HG03175 (cell line): Measurements from ENCODE around the gene SYNE3.

Experiments
- ATAC-seq: cut with Tn5 transposase; IDR thresholded peaks from one replicate; pipeline ENCODE4 v1.9.1; 2021; ENCODE audit warnings: mild to moderate bottlenecking, moderate library complexity; ENCODE audit not compliant: unreplicated experiment

SYNE3 gene

DNA sequence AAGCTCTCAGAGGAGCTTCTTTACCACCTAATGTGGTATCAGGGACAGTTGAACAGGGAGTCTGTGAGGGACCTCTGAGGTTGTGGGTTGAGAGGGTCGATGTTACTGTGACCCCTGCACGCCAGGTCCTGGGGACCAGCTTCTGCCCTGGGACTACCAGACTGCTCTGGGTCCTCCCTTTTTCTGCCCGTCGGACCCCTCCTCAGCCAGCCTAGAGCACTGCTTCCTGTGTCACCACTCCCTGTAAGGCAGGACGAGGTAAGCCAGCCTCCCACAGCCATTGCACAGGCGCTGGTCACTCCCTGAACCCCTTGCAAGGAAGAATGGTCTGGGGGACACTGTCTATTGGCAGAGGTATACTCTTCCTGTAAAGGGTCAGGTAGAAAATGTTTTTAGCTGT lies 38.1 kb downstream of the SYNE3 start:
- no peak for ATAC-seq

- ATAC-seq: no peak
These were observed 38.8 kb downstream of the SYNE3 start for GRCh38 chr14:95477411-95478269.

DNA sequence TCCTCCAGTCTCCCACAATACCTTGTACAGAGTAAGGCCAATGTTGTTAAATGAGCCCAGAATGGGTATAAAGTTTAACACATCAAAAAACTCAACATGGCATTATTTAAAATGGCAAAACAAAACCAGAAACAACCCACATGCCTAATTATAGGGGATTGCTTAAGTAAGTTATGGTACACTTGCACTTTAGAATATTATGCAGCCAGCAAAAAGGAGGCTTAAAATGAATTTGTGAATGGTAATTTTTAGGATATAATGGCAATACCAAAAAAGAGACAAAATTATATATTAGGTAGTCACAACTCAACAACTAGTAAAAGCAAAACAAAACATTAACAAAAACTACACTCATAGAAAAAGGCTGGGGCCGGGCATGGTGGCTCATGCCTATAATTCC lies 39.7 kb downstream of the SYNE3 start:
- ATAC-seq: no peak

DNA sequence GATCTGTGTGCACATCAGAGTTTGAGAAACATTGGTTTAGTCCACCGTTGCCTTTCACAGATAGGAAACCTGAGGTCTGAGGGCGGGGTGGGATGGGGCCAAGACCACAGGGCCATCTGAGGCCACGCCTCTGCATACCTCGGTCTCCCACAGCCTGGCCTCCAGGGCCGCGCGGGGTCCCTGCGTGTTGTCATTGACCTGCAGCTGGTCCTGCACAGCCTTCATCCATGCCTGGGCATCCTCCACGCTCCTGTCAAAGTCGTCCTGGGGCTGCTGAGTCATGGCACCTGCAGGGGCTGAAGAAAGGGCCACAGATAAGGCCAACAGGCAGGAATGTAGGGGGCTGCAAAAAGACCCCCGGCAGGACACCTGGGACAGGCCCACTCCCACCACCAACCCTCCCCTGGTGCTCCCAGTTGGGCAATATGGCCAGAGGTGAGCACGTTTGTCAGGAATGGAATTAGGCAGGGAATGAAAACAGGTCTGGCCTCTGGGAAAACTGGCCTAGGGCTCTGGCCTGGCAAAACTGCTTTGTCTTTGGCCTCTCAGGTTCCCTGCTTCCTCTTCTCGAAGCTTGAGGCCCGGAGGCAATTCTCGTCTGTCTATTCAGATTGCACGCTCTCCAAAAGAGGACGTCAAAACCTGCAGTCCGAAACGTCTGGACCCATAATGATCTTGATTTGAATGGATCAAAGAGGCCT lies 40.8 kb downstream of the SYNE3 start:
- no peak for ATAC-seq

GRCh38 chr14:95474941-95475340 lies 41.5 kb downstream of the SYNE3 start:
- ATAC-seq: no peak

GRCh38 chr14:95474486-95474885 lies 42.0 kb downstream of the SYNE3 start:
- ATAC-seq: no peak

DNA sequence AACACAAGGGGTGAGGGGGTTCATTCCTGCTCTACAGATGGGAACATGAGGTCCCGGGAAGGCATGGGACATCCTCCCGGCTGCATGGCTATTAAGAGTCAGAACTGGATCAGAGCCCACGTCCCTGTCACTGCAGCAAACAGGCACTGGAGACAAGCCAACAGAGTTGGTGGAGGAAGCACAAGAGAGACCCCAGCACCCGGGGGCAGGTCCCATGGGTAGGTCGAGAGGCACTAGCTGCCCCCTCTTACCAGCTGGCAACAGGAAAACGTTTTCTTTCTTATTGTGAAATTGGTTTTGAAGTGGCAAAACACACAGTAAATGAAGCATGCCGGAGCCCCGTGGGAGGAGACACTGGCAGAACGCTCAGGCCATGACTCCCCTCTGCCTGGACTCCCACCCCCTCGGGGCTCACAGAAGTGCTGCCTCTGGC lies 43.6 kb downstream of the SYNE3 start:
- no peak for ATAC-seq

DNA sequence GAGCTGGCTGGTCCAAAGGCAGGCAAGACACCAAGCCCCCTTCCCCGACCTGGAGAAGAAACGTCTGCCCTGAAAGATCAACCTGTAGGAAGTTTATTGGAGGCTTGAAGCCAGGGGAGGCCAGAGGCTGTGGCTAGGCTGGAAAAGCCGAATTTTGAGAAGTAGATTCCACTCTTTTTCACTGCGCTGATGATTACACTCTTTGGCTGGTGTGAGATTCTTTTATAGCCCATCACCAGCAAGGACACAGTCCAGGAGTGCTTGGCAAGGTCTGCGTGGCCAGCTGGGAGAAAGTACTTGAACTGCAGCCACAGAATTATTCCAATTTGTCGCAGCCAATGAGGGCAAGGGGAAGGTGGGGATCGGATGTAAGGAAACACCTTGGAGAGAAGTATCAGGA lies 45.0 kb downstream of the SYNE3 start:
- ATAC-seq: no peak

DNA sequence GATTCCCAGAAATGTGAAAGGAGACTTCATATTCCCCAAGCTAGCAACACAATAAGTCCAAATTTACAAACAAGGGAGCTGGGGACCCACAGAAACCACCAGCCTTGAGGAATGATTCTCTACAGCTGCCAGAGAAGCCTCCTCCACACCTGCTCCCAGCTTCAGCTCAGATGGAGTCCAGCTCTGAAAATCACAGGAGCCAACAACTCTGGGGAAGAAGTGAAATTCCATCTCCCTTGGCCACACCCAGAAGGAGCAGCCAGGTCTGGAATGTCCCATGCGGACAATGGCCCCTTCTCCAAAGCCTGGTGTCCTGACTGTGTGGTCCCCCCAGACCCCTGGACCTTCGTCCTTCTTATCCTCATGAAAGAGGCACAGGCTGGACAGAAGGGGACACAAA lies 45.4 kb downstream of the SYNE3 start:
- no peak for ATAC-seq

- no peak for ATAC-seq
These were observed 47.3 kb downstream of the SYNE3 start for GRCh38 chr14:95469134-95469481.

DNA sequence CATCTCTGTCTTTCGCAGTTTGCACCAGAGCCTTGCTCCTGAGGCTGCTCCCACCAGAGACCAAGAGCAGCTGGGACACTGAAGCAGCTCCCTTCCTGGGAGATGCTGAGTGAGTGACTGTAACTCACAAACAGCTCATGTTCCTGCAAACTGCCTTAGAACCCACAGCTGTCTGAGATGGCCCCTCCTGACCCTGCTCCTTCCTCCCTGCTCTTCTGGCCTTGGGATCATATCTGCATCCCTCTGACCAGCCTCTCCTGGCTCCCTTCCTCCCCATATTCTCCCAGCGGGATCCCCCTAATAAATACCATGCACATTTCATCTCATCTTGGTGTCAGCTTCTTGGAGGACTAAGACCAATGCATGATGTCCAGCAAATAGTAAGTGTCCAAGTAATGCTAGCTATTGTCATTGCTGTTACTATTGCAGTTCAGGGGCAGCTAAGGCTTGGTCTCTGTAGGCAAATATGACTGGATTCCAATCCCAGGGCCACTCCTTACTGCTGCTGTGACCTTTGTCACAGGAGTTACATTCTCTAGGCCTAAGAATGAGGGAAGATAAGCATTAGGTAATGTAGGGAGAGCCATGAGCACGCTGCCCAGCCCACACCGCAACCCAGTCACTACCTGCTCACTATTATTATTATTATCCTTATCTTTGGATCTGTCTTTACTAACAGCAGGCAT lies 47.9 kb downstream of the SYNE3 start:
- no peak for ATAC-seq

DNA sequence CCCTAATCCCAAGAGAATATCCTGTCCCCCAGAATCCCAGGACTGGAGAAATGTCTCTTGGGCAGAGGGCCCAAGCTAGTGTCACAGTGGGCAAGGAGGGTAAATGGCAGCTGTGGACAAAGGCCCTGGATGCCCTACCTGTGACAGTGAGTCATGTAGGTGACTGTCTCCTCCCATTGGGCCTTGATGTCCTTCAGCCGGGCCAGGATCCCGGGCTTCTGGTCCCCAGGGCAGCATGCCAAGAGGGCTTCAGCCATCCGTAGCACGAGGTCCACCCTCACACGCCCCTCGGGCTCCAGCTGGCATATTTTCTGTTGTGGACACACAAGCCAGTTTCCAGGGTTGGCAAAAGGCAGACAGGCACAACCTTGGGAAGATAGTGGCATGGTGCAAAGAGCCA lies 48.8 kb downstream of the SYNE3 start:
- ATAC-seq: no peak

GRCh38 chr14:95467232-95467631 lies 49.2 kb downstream of the SYNE3 start:
- no peak for ATAC-seq
